HEK293 (cell line): ENCODE results near the gene DUOX1.

Source experiments
- CTCF ChIA-PET: fragments of 350-600 bp; formaldehyde crosslinking; extraction: SDS; loops from one replicate; lab custom pipeline; 2021; ENCODE audit warnings: antibody characterized with exemption; lab: Yijun Ruan, JAX
- POLR2A ChIA-PET: fragments of 300-600 bp; formaldehyde crosslinking; extraction: SDS; loops from one replicate; lab custom pipeline; 2020; ENCODE audit warnings: antibody characterized with exemption, inconsistent platforms; lab: Yijun Ruan, JAX
- H3K27ac ChIP-seq: fragments of 200-500 bp; sonication (Bioruptor generic); 2 replicates; pipeline ENCODE4 v1.5.1; 2014; ENCODE audit warnings: low read depth, low read length, control low read depth, inconsistent platforms; ENCODE audit errors: extremely low read depth
- H3K36me3 ChIP-seq, 2 experiments: fragments of 200-500 bp in 1 of 2; sonication (Bioruptor generic) in 1 of 2; 1 replicate in 1 of 2; 2 replicates in 1 of 2; pipeline ENCODE4 v1.5.1; 2014 to 2017; ENCODE audit warnings: inconsistent platforms in 2 of 2, low read length in 2 of 2; ENCODE audit not compliant: control insufficient read depth in 2 of 2, insufficient read depth in 1 of 2
- H3K4me1 ChIP-seq: fragments of 200-500 bp; sonication (Bioruptor generic); 2 replicates; pipeline ENCODE4 v1.5.1; 2014; ENCODE audit warnings: mild to moderate bottlenecking, low read length, inconsistent platforms; ENCODE audit not compliant: control insufficient read depth, insufficient read depth
- H3K4me3 ChIP-seq: 2 replicates; pipeline ENCODE4 v1.5.1; 2011; ENCODE audit warnings: low read depth, mild to moderate bottlenecking, control low read depth, low read length, moderate library complexity
- H3K9me3 ChIP-seq: fragments of 200-500 bp; sonication (Bioruptor generic); 2 replicates; pipeline ENCODE4 v1.5.1; 2014; ENCODE audit warnings: low read depth, low read length, inconsistent platforms; ENCODE audit not compliant: control insufficient read depth, insufficient read depth
- BCL11B ChIP-seq: fragments of 450-650 bp; formaldehyde crosslinking; IDR thresholded peaks from 2 replicates; pipeline ENCODE4 v1.5.1; 2016; ENCODE audit warnings: low read depth, missing biosample characterization, missing genetic modification characterization
- BCL6B ChIP-seq: fragments of 450-650 bp; formaldehyde crosslinking; IDR thresholded peaks from 2 replicates; pipeline ENCODE4 v1.5.1; 2017; ENCODE audit warnings: missing biosample characterization, missing genetic modification characterization
- KLF9 ChIP-seq: fragments of 450-650 bp; formaldehyde crosslinking; IDR thresholded peaks from 2 replicates; pipeline ENCODE4 v1.5.1; 2016; ENCODE audit warnings: missing biosample characterization, missing genetic modification characterization, low read depth
- SP3 ChIP-seq: fragments of 450-650 bp; formaldehyde crosslinking; IDR thresholded peaks from 2 replicates; pipeline ENCODE4 v1.5.1; 2016; ENCODE audit warnings: missing biosample characterization, missing genetic modification characterization
- ZBTB6 ChIP-seq: fragments of 450-650 bp; formaldehyde crosslinking; IDR thresholded peaks from 2 replicates; pipeline ENCODE4 v1.5.1; 2017; ENCODE audit warnings: missing biosample characterization, missing genetic modification characterization
- ZFP41 ChIP-seq: fragments of 450-650 bp; formaldehyde crosslinking; IDR thresholded peaks from 2 replicates; pipeline ENCODE4 v1.5.1; 2016; ENCODE audit warnings: missing biosample characterization, missing genetic modification characterization, borderline replicate concordance
- ZNF132 ChIP-seq: fragments of 450-650 bp; formaldehyde crosslinking; IDR thresholded peaks from 2 replicates; pipeline ENCODE4 v1.5.1; 2017; ENCODE audit warnings: missing biosample characterization, missing genetic modification characterization, borderline replicate concordance
- ZNF211 ChIP-seq: fragments of 450-650 bp; formaldehyde crosslinking; IDR thresholded peaks from 2 replicates; pipeline ENCODE4 v1.5.1; 2016; ENCODE audit warnings: low read depth, missing biosample characterization, missing genetic modification characterization
- ZNF280C ChIP-seq: fragments of 450-650 bp; formaldehyde crosslinking; IDR thresholded peaks from 2 replicates; pipeline ENCODE4 v1.5.1; 2016; ENCODE audit warnings: missing biosample characterization, missing genetic modification characterization
- ZNF335 ChIP-seq: fragments of 450-650 bp; formaldehyde crosslinking; conservative IDR thresholded peaks from 2 replicates; pipeline ENCODE4 v1.5.1; 2016; ENCODE audit warnings: missing biosample characterization, missing genetic modification characterization
- ZNF341 ChIP-seq: fragments of 450-650 bp; formaldehyde crosslinking; IDR thresholded peaks from 2 replicates; pipeline ENCODE4; 2016; ENCODE audit warnings: low read depth, missing biosample characterization, missing genetic modification characterization
- ZNF501 ChIP-seq: fragments of 450-650 bp; formaldehyde crosslinking; IDR thresholded peaks from 2 replicates; pipeline ENCODE4 v1.5.1; 2016; ENCODE audit warnings: missing biosample characterization, missing genetic modification characterization
- ZNF561 ChIP-seq: fragments of 450-650 bp; IDR thresholded peaks from 2 replicates; pipeline ENCODE4 v1.5.1; 2018; ENCODE audit warnings: missing biosample characterization, missing genetic modification characterization, borderline replicate concordance
- ZNF580 ChIP-seq: fragments of 450-650 bp; formaldehyde crosslinking; IDR thresholded peaks from 2 replicates; pipeline ENCODE4 v1.5.1; 2016; ENCODE audit warnings: missing biosample characterization, missing genetic modification characterization
- ZNF645 ChIP-seq: fragments of 450-650 bp; formaldehyde crosslinking; IDR thresholded peaks from 2 replicates; pipeline ENCODE4; 2016; ENCODE audit warnings: missing biosample characterization, missing genetic modification characterization
- ZNF670 ChIP-seq: fragments of 450-650 bp; formaldehyde crosslinking; IDR thresholded peaks from 2 replicates; pipeline ENCODE4 v1.5.1; 2016; ENCODE audit warnings: missing biosample characterization, missing genetic modification characterization, low read depth
- ZNF768 ChIP-seq: fragments of 450-650 bp; formaldehyde crosslinking; IDR thresholded peaks from 2 replicates; pipeline ENCODE4 v1.5.1; 2018; ENCODE audit warnings: missing biosample characterization, mild to moderate bottlenecking, missing genetic modification characterization

The DUOX1 gene

GRCh38 chr15:45114076-45114750, 15.6 kb upstream of the DUOX1 start, which contains the start of the genes DUOX2 and DUOXA2:
TSS of gene DUOX2 (minus strand) at chr15:45114172. CDS start at chr15:45113411, 761 bp downstream.
TSS of gene DUOXA2 (plus strand) at chr15:45114326. CDS start at chr15:45114606, 280 bp downstream.
- no peaks in the 10 kb centered on the region for H3K36me3 ChIP-seq
- ChIA-PET CTCF (interaction anchor here (0.7 to 1.4 kb wide), 3 partner anchors 13 to 18 kb away, joined by 3 to 4 read pairs (median 3); no protein-coding TSS in a partner anchor), POLR2A (no interaction called here)
- H3K9me3 ChIP-seq = no peaks in the 10 kb centered on the region
- H3K4me3 ChIP-seq = no peak within 1 kb of the TSS
- no peaks in the 10 kb centered on the region for H3K4me1 ChIP-seq
- H3K27ac ChIP-seq = no peak within 1 kb of the TSS
- TF ChIP-seq ZBTB6 (tag by site-specific recombination) = no peak
- no peak for TF ChIP-seq SP3 (tag by site-specific recombination)
- no peak for TF ChIP-seq ZNF335 (tag by site-specific recombination)
- TF ChIP-seq ZNF670 = no peak
- no peak for TF ChIP-seq ZNF341 (tag by site-specific recombination)
- no peak for TF ChIP-seq BCL11B (tag by site-specific recombination)
- no peak for TF ChIP-seq BCL6B (tag by site-specific recombination)
- no peak for TF ChIP-seq KLF9 (tag by site-specific recombination)
- no peak for TF ChIP-seq ZNF132 (tag by site-specific recombination)
- no peak for TF ChIP-seq ZNF280C (tag by site-specific recombination)
- TF ChIP-seq ZNF580 (tag by site-specific recombination) = no peak
- TF ChIP-seq ZNF645 (tag by site-specific recombination) = no peak
- TF ChIP-seq ZNF501 (tag by site-specific recombination) = no peak
- TF ChIP-seq ZNF561 (tag by site-specific recombination) = no peak

- CTCF ChIA-PET = interaction anchor here (0.7 to 1.4 kb wide), 3 partner anchors 12 to 18 kb away, joined by 3 to 4 read pairs (median 3); no protein-coding TSS in a partner anchor
- no peaks in the 10 kb centered on the region for H3K4me1 ChIP-seq
- POLR2A ChIA-PET = no interaction called here
- H3K36me3 ChIP-seq = no peaks in the 10 kb centered on the region
- no peak for TF ChIP-seq ZFP41
- TF ChIP-seq ZNF211 (tag by site-specific recombination) = no peak
- no peak for TF ChIP-seq ZNF768
- no peak overlapping the region for H3K4me3 ChIP-seq
- H3K9me3 ChIP-seq = no peaks in the 10 kb centered on the region
- H3K27ac ChIP-seq = no peak overlapping the region
Measured at GRCh38 chr15:45114751-45115085, 15.1 kb upstream of the DUOX1 start.
